Stimulated activated CD8-positive, alpha-beta memory T cell treated with anti-CD3 and anti-CD28 coated beads, Interleukin-12 subunit alpha, Interleukin-12 subunit beta, amount 100 ng/mL, for 24 hours (primary cell): ENCODE results near the gene OR6Y1.
A peak's percentile ranks its signal among the peaks of the same experiment; 100 is the strongest.

ENCODE experiments used
- DNase-seq: peaks from one replicate; pipeline ENCODE4 v3.0.0-alpha.2; 2020; ENCODE audit errors: extremely low read depth

OR6Y1 gene

DNA sequence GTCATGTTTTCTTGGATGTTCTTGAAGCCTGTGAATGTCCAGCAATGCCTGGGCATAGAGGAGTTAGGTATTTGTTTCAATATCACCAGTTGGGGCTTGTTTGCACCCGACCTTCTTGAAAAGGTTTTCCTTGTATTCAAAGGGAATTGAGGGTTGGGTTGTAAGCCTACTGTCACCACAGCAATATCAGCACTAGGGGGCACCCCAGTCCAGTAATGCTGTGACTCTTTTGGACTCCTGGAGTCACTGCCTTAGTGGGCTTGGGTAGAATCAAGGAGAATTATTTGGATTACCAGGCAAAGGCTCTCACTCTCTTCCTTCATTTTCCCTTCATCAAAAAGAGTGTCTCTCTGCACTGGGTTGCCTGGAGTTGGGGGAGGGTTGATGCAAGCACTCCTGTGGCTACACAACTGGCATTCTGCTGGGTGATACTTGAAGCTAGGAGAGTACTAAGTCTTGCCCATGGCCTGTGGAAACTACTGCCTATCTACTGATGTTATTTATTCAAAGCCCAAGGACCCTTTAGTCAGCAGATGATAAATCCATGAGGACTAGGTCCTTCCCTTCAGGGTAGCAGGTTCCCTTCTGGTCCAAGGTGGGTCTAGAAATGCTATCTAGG is 47.7 kb downstream of the OR6Y1 start:
- peak; percentile 1 for DNase-seq

DNA sequence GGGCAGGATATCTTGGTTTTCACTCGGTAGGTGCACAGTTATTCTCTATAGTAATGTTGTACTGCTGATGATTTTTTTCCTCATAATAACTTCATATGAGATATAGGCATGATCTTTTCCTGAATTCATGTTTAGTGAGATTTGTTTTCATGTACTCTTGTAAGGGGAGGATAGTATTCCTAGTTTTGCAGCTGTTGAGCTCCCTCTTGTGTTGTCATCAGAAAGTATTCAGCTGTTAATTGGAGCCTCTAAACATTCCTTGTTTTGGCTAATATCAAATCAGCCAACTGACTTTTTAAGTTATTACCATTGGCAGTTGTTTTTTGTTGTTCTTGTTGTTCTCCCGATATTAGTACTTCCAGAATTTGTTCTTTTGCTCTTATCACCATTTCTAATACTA is 57.8 kb downstream of the OR6Y1 start:
- DNase-seq, result no peak

DNA sequence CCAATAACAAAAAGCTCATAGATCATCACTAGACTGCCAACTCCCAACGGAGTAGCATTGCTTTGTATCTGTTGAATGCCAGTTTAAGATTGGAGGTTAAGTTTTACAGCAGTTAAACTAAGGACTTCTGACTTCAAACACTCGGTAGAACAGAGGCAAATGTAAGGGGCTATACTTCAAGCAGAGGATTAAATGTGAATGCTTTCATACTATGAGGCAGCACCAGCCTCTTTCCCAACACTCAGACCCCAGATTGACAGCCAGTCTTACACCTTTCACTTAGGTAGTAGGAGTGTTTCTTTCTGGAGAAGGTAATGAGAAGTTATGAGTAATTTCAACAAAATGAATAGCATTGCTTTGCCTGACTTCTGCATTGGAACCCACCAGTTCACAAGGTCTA is 59.4 kb downstream of the OR6Y1 start:
- no peak for DNase-seq
